Lung (tissue), 12 donors: ENCODE data around the gene FUNDC1. TPM values are rescaled to one million over a fixed set of nuclear protein-coding genes. Genes with fewer than 3 reads are reported as not detected.

Experiments
- ATAC-seq: fragments of 200-7000 bp; cut with Tn5 transposase; one replicate; pipeline ENCODE4 v1.9.1; 2020; ENCODE audit warnings: moderate number of reproducible peaks; ENCODE audit not compliant: insufficient read depth, low FRiP score
- DNase-seq, 3 donors: peaks; one replicate each; pipeline ENCODE4 v3.0.0-alpha.2; 2013 to 2017
- H3K27ac ChIP-seq, 2 donors: one replicate each; pipeline ENCODE4 v1.5.1; 2013; ENCODE audit warnings: mild to moderate bottlenecking in 2 of 2, moderate library complexity in 2 of 2, control low read depth in 1 of 2, inconsistent platforms in 1 of 2, low read depth in 1 of 2, low read length in 1 of 2
- H3K27me3 ChIP-seq, 3 donors: one replicate each; pipeline ENCODE4 v1.5.1; 2013; ENCODE audit warnings: low read length in 2 of 3; ENCODE audit not compliant: control insufficient read depth in 3 of 3, insufficient read depth in 3 of 3
- H3K36me3 ChIP-seq, 4 donors: one replicate each; pipeline ENCODE4 v1.5.1; 2013; ENCODE audit warnings: low read length in 4 of 4, mild to moderate bottlenecking in 1 of 4, moderate library complexity in 1 of 4; ENCODE audit not compliant: control insufficient read depth in 4 of 4, insufficient read depth in 4 of 4
- H3K4me1 ChIP-seq, 5 donors: one replicate each; pipeline ENCODE4 v1.5.1; 2013; ENCODE audit warnings: low read length in 5 of 5, mild to moderate bottlenecking in 2 of 5, moderate library complexity in 1 of 5; ENCODE audit not compliant: control insufficient read depth in 5 of 5, insufficient read depth in 5 of 5
- H3K4me3 ChIP-seq: one replicate; pipeline ENCODE4 v1.5.1; 2013; ENCODE audit warnings: mild to moderate bottlenecking, control low read depth, moderate library complexity
- H3K9ac ChIP-seq, 2 donors: one replicate each; pipeline ENCODE4 v1.5.1; 2013; ENCODE audit warnings: low read length in 2 of 2, control low read depth in 1 of 2; ENCODE audit not compliant: insufficient read depth in 1 of 2
- H3K9me3 ChIP-seq, 4 donors: one replicate each; pipeline ENCODE4 v1.5.1; 2013; ENCODE audit warnings: low read length in 3 of 4, mild to moderate bottlenecking in 1 of 4, moderate library complexity in 1 of 4; ENCODE audit not compliant: control insufficient read depth in 4 of 4, insufficient read depth in 3 of 4
- CTCF ChIP-seq: IDR thresholded peaks from 2 replicates; pipeline ENCODE4 v1.5.1; 2012; ENCODE audit warnings: mild to moderate bottlenecking; ENCODE audit errors: control extremely low read depth, extremely low read depth
- WGBS, 2 donors: extraction: QIAGEN DNeasy Blood & Tissue Kit; methylation state at CpG; one replicate each; pipeline ENCODE4 v1.1.7; 2013; 5-methylcytosine and 5-hydroxymethylcytosine counted together
- polyA plus RNA-seq, 2 donors: library from polyadenylated mRNA; stranded (reverse); fragments of 200-250 nt; gene quantifications; one replicate each; pipeline ENCODE4 v1.2.1, GENCODE V29; 2013
- total RNA-seq, 2 donors: library from RNA; depleted of rRNA in 1 of 2; stranded (reverse); fragments of >200 nt in 1 of 2; gene quantifications; one replicate each; pipeline ENCODE4 v1.2.1, GENCODE V29; 2014 to 2021
- donor health status: control.
- donor health status: control.
- donor health status: Bipolar disorder and iron deficiency.
- donor health status: healthy.
- donor health status: DM: yes; HTN: yes; CAD: no.

FUNDC1 gene
- total and polyA plus RNA-seq, 4 donors: 10.0 to 16.0 (median 13.5) TPM

GRCh38 chrX:44480591-44480990 lies 62.1 kb downstream of the FUNDC1 start:
- Histone ChIP-seq H3K36me3 (no peaks in the 10 kb centered on the region), H3K27me3 (peaks cover 0 to 23% (median 7%) of the 10 kb centered on the region in 3 donors), H3K9me3 (peaks cover 0 to 5% (median 0%) of the 10 kb centered on the region in 4 donors), H3K4me3 (no peak overlapping the region), H3K9ac (no peak overlapping the region), H3K4me1 (no peaks in the 10 kb centered on the region), H3K27ac (no peak overlapping the region)
- DNase-seq (peak in 2 of 3 donors; percentile 1 to 14), ATAC-seq (no peak)
- WGBS, 2 donors: 50 to 83% methylated on average over 2 of the region's 2 CpGs
- no peak for TF ChIP-seq CTCF

- 57 to 66% methylated on average over 2 of the region's 2 CpGs for WGBS, 2 donors
- no peaks in the 10 kb centered on the region for H3K9me3 ChIP-seq
- H3K36me3 ChIP-seq: no peaks in the 10 kb centered on the region
- ATAC-seq: no peak
- H3K27me3 ChIP-seq: peaks cover 0 to 23% (median 8%) of the 10 kb centered on the region in 3 donors
- H3K9ac ChIP-seq: no peak overlapping the region
- no peak for DNase-seq
- no peak overlapping the region for H3K27ac ChIP-seq
- no peaks in the 10 kb centered on the region for H3K4me1 ChIP-seq
- no peak overlapping the region for H3K4me3 ChIP-seq
- no peak for TF ChIP-seq CTCF
These were observed 68.2 kb downstream of the FUNDC1 start for GRCh38 chrX:44474410-44474809.

Other genes with a start within 250 kb of the FUNDC1 start
- gene EFHC2, start 199.2 kb downstream of the FUNDC1 start, total RNA-seq: 1 to 10 TPM; 7.5 to 8.3 TPM
- 1 to 10 TPM; 2.4 TPM for gene EFHC2, start 199.2 kb downstream of the FUNDC1 start, polyA plus RNA-seq